ENCODE measurements around the gene HDDC3. TPM values are rescaled to one million over a fixed set of nuclear protein-coding genes. Genes with fewer than 3 reads are reported as not detected.

The HDDC3 gene
- total and polyA plus RNA-seq, 2 donors (not counting 3 experiments of a cell fraction or from before 2014, with no cell fraction given), result 16.0 to 20.2 TPM

GRCh38 chr15:90959028-90959595 lies 26.8 kb upstream of the HDDC3 start:
- POLR2A ChIA-PET, result no interaction called here
- no peaks in the 10 kb centered on the region for H3K9me3 ChIP-seq (replicated peaks; ENCODE audit: control insufficient read depth, insufficient read depth, low read length)
- no peak for FAIRE-seq
- CTCF ChIA-PET, result interaction anchor here (1.1 to 6.9 kb wide), 6 partner anchors 12 to 314 kb away, joined by 3 to 155 read pairs (median 52); partner anchors contain the start of gene HDDC3
- BruUV-seq (replicated peaks), result no TSS peak
- H3K4me2 ChIP-seq (ENCODE audit: insufficient read depth, low read length), result no peak overlapping the region
- peaks cover 13% of the 10 kb centered on the region for H3K4me1 ChIP-seq (ENCODE audit: control insufficient read depth, extremely low read depth, insufficient read depth, low read length)
- no peaks in the 10 kb centered on the region for H3K9me1 ChIP-seq (replicated peaks; ENCODE audit: control insufficient read depth, extremely low read depth, insufficient read depth, low read length)
- H3K27me3 ChIP-seq (ENCODE audit: control insufficient read depth in 2 of 2, insufficient read depth in 2 of 2, low read length in 2 of 2), result no peaks in the 10 kb centered on the region
- no peak overlapping the region for H2AFZ ChIP-seq (ENCODE audit: low read depth, low read length)
- H3K4me3 ChIP-seq (replicated peaks in 1 of 3; ENCODE audit: insufficient read depth in 1 of 3, low read depth in 1 of 3, low read length in 3 of 3), result no peak overlapping the region
- no peak overlapping the region for H3K27ac ChIP-seq (ENCODE audit: insufficient read depth, low read depth, low read length)
- dilution Hi-C loops (cut with MboI; ENCODE audit: extremely low pct_ligation_motif_present, low sequenced_read_pairs) (no loop called here), intact Hi-C loops (cut with micrococcal nuclease) (no loop called here)
- TF ChIP-seq POLR2AphosphoS5 (IDR thresholded peaks at IDR 0.05; ENCODE audit: insufficient read depth, low read depth, low read length) (no peak), MYC (IDR thresholded peaks at IDR 0.05; ENCODE audit: low read depth, low read length) (no peak), FOS (IDR thresholded peaks at IDR 0.05; ENCODE audit: borderline replicate concordance, insufficient read depth, low read length) (no peak), JUN (IDR thresholded peaks at IDR 0.05; ENCODE audit: borderline replicate concordance, insufficient read depth, insufficient read length, low read depth) (no peak), EZH2 (IDR thresholded peaks at IDR 0.05; ENCODE audit: borderline replicate concordance, low read depth, low read length, severe bottlenecking) (no peak), POLR2A (IDR thresholded peaks at IDR 0.05; ENCODE audit: low read depth, low read length) (no peak), GATA2 (IDR thresholded peaks at IDR 0.05; ENCODE audit: insufficient read depth, insufficient read length, low read depth, low read length) (no peak)
- TF ChIP-seq, protein P1, sequence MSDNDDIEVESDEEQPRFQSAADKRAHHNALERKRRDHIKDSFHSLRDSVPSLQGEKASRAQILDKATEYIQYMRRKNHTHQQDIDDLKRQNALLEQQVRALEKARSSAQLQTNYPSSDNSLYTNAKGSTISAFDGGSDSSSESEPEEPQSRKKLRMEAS (IDR thresholded peaks at IDR 0.05; ENCODE audit: insufficient read depth, insufficient read length), result no peak
- TF ChIP-seq, protein P2, sequence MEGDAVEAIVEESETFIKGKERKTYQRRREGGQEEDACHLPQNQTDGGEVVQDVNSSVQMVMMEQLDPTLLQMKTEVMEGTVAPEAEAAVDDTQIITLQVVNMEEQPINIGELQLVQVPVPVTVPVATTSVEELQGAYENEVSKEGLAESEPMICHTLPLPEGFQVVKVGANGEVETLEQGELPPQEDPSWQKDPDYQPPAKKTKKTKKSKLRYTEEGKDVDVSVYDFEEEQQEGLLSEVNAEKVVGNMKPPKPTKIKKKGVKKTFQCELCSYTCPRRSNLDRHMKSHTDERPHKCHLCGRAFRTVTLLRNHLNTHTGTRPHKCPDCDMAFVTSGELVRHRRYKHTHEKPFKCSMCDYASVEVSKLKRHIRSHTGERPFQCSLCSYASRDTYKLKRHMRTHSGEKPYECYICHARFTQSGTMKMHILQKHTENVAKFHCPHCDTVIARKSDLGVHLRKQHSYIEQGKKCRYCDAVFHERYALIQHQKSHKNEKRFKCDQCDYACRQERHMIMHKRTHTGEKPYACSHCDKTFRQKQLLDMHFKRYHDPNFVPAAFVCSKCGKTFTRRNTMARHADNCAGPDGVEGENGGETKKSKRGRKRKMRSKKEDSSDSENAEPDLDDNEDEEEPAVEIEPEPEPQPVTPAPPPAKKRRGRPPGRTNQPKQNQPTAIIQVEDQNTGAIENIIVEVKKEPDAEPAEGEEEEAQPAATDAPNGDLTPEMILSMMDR (IDR thresholded peaks at IDR 0.05; ENCODE audit: extremely low read depth in 1 of 2, insufficient read depth in 1 of 2, low read depth in 1 of 2, low read length in 2 of 2), result no peak
- DNase-seq (ENCODE audit: low read depth, low spot score), result no peak
- H4K20me1 ChIP-seq (replicated peaks; ENCODE audit: control insufficient read depth, extremely low read depth, insufficient read depth, low read length), result no peaks in the 10 kb centered on the region
- H3K36me3 ChIP-seq (ENCODE audit: control insufficient read depth in 2 of 2, extremely low read depth in 1 of 2, insufficient read depth in 2 of 2, low read length in 2 of 2), result peaks cover 1 to 4% of the 10 kb centered on the region in 2 experiments
- H3K79me2 ChIP-seq (ENCODE audit: control insufficient read depth, insufficient read depth, low read length), result peaks cover 3% of the 10 kb centered on the region
- H3K9ac ChIP-seq (replicated peaks; ENCODE audit: extremely low read depth, insufficient read depth, low read length), result no peak overlapping the region
